ENCODE measurements around the gene SGCE. TPM values are rescaled to one million over a fixed set of nuclear protein-coding genes. Genes with fewer than 3 reads are reported as not detected.

SGCE gene
- total RNA-seq, 1 experiment from 2014 or later: 166 TPM

- no peak for DNase-seq (ENCODE audit: low read depth)
Observed at GRCh38 chr7:94658826-94659225, 2.9 kb upstream of the SGCE start.

GRCh38 chr7:94657771-94658693 lies 2.1 kb upstream of the SGCE start:
- peak; percentile 99 for DNase-seq (ENCODE audit: low read depth)

GRCh38 chr7:94656925-94657731 lies 1.2 kb upstream of the SGCE start:
- DNase-seq (ENCODE audit: low read depth): peak; percentile 73

GRCh38 chr7:94656658-94656924 lies 658 bp upstream of the SGCE start:
- no peak for DNase-seq (ENCODE audit: low read depth)

- peak; percentile 65 for DNase-seq (ENCODE audit: low read depth)
Observed at GRCh38 chr7:94655126-94655847, 646 bp downstream of the SGCE start.

GRCh38 chr7:94654783-94655125 lies 1.2 kb downstream of the SGCE start:
- no peak for DNase-seq (ENCODE audit: low read depth)

GRCh38 chr7:94650147-94651051 lies 5.5 kb downstream of the SGCE start:
- DNase-seq (ENCODE audit: low read depth): no peak

GRCh38 chr7:94649450-94649849 lies 6.5 kb downstream of the SGCE start:
- no peak for DNase-seq (ENCODE audit: low read depth)

GRCh38 chr7:94648731-94649130 lies 7.2 kb downstream of the SGCE start:
- no peak for DNase-seq (ENCODE audit: low read depth)

GRCh38 chr7:94647295-94647694 lies 8.6 kb downstream of the SGCE start:
- no peak for DNase-seq (ENCODE audit: low read depth)

GRCh38 chr7:94643771-94644545 lies 12.0 kb downstream of the SGCE start:
- peak; percentile 76 for DNase-seq (ENCODE audit: low read depth)

GRCh38 chr7:94642838-94643653 lies 12.9 kb downstream of the SGCE start:
- DNase-seq (ENCODE audit: low read depth): peak; percentile 28

GRCh38 chr7:94639384-94639783 lies 16.5 kb downstream of the SGCE start:
- DNase-seq (ENCODE audit: low read depth): no peak

- DNase-seq (ENCODE audit: low read depth): no peak
Observed at GRCh38 chr7:94635687-94636086, 20.2 kb downstream of the SGCE start.

GRCh38 chr7:94634502-94634901 lies 21.4 kb downstream of the SGCE start:
- no peak for DNase-seq (ENCODE audit: low read depth)

- no peak for DNase-seq (ENCODE audit: low read depth)
Observed at GRCh38 chr7:94633687-94634086, 22.2 kb downstream of the SGCE start.

GRCh38 chr7:94633014-94633341 lies 23.0 kb downstream of the SGCE start:
- no peak for DNase-seq (ENCODE audit: low read depth)

GRCh38 chr7:94632338-94633013 lies 23.5 kb downstream of the SGCE start:
- DNase-seq (ENCODE audit: low read depth): peak; percentile 89

- no peak for DNase-seq (ENCODE audit: low read depth)
Observed at GRCh38 chr7:94630855-94631254, 25.1 kb downstream of the SGCE start.
